ENCODE measurements around the gene AGBL1.
"Not testable (repeated sequence)": the region's sequence is repeated elsewhere in the genome, so short reads cannot be mapped to it uniquely, and the experiment has no call there.

The AGBL1 gene

GRCh38 chr15:86087808-86088207 lies 8.1 kb downstream of the AGBL1 start:
- no peak for DNase-seq (ENCODE audit: low spot score)

- DNase-seq (ENCODE audit: low spot score), result no peak
Measured at GRCh38 chr15:86089422-86089821, 9.8 kb downstream of the AGBL1 start.

DNA sequence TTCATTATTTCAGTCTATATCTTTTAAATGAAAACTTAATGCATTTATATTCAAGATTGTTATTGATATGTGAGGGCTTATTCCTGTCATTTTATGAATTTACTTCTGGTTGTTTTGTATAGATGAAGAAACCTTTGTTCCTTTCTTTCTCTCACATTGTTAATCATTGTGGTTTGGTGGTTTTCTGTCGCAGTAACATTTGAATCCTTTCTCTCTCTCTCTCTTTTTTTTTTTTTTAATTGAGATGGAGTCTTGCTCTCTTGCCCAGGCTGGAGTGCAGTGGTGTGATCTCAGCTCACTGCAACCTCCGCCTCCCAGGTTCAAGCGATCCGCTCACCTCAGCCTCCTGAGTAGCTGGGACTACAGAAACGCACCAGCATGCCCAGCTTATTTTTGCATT lies 22.1 kb downstream of the AGBL1 start:
- no peak for DNase-seq (ENCODE audit: low spot score)

DNA sequence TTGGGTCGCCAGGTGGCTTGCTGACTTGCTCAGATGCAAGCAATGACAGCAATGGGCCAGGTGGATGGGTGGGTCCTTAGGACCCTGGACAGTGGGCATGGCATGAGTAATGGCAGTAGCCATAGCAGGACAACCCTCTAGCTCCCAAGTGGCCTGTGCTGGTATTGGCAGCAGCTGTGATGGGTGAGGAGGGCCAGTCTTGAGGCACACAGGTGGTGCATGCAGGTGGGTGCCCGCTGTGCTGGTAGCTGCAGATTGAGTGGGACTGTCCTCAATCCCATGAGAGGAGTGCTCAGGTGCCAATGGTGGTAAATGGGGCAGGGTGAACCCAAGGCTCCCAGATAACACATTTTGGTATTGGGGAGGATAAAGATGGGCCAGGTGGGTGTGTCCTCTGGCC lies 24.2 kb downstream of the AGBL1 start:
- DNase-seq (ENCODE audit: low spot score), result no peak

DNA sequence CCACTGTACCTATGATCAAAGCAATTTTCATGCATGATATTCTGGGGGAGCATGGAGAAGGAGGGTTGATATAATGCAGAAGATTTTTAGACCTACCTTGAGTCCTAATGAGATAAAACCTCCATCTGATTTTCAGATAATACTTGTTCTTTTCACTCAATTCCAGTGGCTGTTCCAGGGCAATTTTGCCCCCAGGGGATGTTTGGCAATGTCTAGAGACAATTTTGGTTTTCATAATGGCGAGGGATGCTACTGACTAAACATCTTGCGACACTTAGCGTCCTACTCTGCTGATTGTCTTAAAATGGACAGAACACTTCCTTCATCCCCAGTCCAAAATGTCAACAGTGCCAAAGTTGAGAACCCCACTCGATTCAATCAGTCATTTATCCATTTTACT lies 26.6 kb downstream of the AGBL1 start:
- no peak for DNase-seq (ENCODE audit: low spot score)

DNA sequence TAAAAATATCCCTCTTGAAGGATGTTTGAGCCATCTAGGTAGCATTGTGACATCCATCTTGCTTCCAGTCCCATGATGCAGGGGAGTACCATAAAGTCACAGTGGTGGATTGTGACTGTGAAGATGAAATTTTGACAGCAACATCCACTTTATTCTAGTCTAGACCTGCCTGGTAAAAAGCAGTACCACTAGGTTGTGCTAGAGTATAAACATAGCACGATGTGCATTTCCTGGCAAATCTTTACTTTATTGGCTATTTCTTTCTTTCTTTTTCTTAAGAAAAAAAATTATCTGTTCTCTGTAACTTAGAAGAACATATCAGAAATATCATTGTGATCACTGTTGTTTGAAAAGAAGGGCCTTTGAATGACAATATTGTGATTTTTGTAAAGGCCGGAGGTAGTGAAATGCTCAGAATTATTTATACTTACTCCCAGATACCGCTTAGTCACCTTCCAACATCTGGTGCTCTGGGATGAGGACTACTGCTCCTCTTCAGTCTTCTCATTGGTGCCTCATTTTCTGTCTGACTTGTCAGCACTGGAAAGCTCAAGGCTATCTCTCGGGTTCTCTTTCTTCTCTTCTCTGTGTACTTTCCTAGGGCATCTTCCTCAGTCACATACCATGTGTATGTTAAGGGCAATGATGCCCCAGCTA lies 35.6 kb downstream of the AGBL1 start:
- DNase-seq (ENCODE audit: low spot score), result no peak

GRCh38 chr15:86121568-86122225 lies 42.0 kb downstream of the AGBL1 start:
- no peak for DNase-seq (ENCODE audit: low spot score)

- not testable (repeated sequence) for DNase-seq (ENCODE audit: low spot score)
Measured at GRCh38 chr15:86122691-86123391, 43.2 kb downstream of the AGBL1 start.

- no peak for DNase-seq (ENCODE audit: low spot score)
Measured at GRCh38 chr15:86125775-86126174, 46.1 kb downstream of the AGBL1 start.

DNA sequence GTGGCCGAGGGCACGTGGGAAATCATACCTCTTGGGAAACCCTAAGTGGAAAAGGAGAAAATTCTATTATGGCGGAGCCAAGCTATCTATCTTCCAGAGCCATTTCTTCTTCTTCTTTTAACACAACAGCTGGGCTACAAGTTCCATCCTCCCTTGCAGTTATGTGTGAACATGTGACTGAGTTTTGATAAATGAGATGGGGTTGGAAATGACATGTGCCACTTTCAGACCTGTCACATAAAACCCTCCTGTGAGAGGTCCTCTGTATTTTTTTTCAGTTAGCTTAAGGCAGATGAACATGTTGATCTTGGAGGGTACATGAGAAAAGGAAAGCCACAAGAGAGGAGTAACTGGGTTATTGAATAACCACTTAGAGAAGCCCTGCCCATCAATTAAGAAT lies 47.9 kb downstream of the AGBL1 start:
- DNase-seq (ENCODE audit: low spot score), result no peak

GRCh38 chr15:86135041-86135440 lies 55.4 kb downstream of the AGBL1 start:
- DNase-seq (ENCODE audit: low spot score), result no peak

- no peak for DNase-seq (ENCODE audit: low spot score)
Measured at GRCh38 chr15:86136861-86137260, 57.2 kb downstream of the AGBL1 start.

DNA sequence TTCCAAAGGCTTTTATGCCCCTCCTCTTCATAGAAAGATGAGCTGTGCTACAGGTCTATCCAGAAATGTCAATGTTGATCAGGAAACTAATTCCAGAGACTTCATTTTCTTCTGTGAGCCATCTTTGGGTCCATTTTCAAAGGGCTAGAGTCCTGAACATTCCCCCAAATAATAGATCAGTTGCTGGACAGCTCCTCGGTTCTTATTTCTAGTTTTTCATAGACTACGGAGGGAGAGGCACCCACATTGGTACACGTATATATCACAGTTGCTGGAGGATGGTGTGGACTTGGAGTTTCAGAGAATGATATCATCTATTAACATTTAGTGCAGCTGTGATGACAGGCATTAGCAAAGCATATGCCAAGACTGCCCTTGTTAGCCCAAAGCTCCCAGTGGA lies 59.1 kb downstream of the AGBL1 start:
- no peak for DNase-seq (ENCODE audit: low spot score)

DNA sequence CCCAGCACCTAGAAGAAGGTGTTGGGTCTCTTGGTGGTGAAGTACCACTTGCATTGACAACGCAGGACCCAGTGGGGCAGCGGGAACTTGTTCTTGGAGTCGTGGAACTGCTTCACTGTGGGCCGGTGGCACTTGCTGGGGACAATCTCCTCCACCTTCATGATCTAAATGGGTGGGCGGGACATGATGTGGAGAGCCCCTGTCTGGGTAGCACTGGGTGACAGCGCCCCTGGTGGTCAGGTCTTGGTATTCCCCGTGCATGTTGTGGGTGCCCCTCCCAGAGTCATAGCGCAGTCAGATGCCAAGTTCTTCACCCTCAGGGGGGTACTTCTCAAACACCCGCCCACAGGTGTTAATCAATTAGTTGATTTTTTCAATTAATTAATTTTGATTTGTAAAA lies 60.2 kb downstream of the AGBL1 start:
- peak; percentile 10 for DNase-seq (ENCODE audit: low spot score)

DNA sequence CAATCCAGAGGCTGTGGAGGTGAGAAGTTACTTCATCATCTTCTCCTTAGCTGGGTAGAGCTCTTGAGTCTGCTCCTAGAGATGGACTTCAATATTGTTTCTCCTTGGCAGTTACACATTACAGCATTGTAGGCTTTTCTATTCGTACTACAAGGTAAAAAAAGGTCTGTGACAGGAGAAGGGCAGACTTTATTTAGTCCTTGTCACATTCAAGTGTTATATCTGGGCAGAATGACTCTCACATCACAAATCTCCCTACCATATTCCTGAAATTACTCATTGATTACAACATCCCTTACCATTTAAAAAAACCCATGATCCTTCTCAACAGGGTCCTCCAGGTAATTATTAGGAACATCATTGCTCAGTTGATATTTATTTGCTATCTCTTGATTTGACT lies 75.0 kb downstream of the AGBL1 start:
- no peak for DNase-seq (ENCODE audit: low spot score)

DNA sequence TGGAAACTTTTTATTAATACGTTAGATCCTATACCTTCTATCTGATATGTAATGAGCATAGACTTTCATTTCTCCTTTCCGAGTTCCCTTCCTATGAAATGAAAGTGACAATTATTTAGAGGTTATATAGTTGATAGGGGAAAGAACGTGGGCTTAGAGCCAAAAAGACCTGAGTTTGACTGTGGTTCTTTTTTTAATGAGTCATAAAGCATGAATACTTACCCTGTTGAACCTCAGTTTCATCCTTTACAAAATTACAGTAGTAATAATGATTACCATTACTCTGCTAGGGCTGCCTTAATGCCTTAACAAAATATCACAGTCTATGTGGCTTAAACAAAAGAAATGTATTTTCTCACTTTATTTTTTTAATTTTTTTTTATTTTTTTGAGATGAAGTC lies 75.9 kb downstream of the AGBL1 start:
- no peak for DNase-seq (ENCODE audit: low spot score)

- no peak for DNase-seq (ENCODE audit: low spot score)
Measured at GRCh38 chr15:86157606-86158293, 78.1 kb downstream of the AGBL1 start.

DNA sequence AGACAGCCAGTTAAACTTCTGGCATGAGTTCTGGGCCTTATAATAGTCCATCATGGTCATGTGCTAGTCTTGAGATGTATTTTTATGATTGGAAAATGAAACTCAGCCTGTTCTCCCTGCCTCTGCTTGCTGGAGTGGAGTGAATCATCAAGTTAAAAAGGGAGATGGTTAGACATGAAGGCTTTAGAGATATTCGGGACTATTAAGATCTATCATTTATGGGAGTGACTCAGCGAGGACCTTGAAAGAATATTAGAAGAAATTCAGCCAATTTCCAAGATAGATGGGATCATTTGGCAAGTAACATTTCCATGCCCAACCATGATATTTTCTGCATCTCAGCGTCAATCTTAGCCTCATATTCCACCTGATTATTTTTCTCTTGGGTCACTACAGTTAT lies 79.8 kb downstream of the AGBL1 start:
- DNase-seq (ENCODE audit: low spot score), result no peak

GRCh38 chr15:86161250-86161649 lies 81.6 kb downstream of the AGBL1 start:
- DNase-seq (ENCODE audit: low spot score), result no peak

DNA sequence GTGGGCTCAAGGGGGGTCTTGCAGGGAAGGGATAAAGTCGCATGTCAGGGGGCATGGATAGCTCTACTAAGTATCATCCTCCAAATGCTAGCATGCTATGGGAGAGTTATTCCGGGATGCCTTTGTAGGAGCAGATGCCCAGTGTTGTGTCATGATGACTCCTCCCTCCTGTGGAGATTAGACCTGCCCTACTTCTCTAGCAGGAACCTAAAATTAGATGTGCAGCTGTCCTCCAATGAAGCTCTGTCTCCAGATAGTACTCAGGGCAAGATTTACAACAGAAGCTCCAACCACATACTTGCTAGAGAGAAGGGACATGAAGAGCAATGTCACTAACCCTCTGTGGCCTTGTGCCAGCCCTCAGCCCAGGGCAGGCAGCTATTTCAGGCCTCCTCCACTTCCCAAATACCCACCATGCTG lies 82.5 kb downstream of the AGBL1 start:
- no peak for DNase-seq (ENCODE audit: low spot score)

- no peak for DNase-seq (ENCODE audit: low spot score)
Measured at GRCh38 chr15:86162641-86163040, 83.0 kb downstream of the AGBL1 start.

DNA sequence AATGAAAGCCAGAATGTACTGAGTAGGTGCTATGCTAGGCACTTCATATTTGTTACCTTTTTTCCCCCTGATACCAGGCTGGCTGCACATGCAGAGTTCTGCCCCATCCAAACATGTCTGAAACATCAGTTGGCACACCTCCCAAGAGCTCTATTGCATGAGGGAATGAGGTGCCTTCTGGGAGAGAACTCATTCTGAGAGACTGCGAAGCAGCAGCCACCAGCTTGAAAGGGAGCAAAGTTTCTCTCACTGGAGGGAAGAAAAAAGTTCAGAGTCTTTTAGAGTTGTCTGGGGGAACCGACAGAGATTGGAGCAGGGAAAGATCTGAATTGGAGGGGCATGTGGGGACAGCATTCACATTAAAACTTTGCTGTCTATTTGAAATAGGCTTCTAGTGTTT lies 84.1 kb downstream of the AGBL1 start:
- DNase-seq (ENCODE audit: low spot score), result no peak
